ENCODE results near the gene INSL3.

GRCh38 chr19:17821190-17821589 is at the start of gene INSL3:
- TF ChIP-seq CTCF (conservative IDR thresholded peaks at IDR 0.05 in 1 of 2, IDR thresholded peaks at IDR 0.05 in 1 of 2; ENCODE audit: low read depth in 1 of 2, low read length in 2 of 2): no peak
- no peak for TF ChIP-seq EZH2 (IDR thresholded peaks at IDR 0.05; ENCODE audit: low read length, missing control alignments)
